ENCODE measurements around the gene RFTN1. TPM values are rescaled to one million over a fixed set of nuclear protein-coding genes. Genes with fewer than 3 reads are reported as not detected.

RFTN1 gene
- total RNA-seq, 1 donor from 2014 or later: 0.92 TPM

- H3K4me3 Mint-ChIP-seq: no peak overlapping the region
- H3K4me2 ChIP-seq: no peak overlapping the region
- H3K9me3 Mint-ChIP-seq: peaks cover 6% of the 10 kb centered on the region
- no peaks in the 10 kb centered on the region for H3F3A ChIP-seq (ENCODE audit: low read depth)
- no peaks in the 10 kb centered on the region for H3K79me2 ChIP-seq (ENCODE audit: low read depth)
- no peak overlapping the region for H3K4me3 ChIP-seq
- TF ChIP-seq EZH2phosphoT487 (IDR thresholded peaks at IDR 0.05) (no peak), CTCF (IDR thresholded peaks at IDR 0.05) (no peak), EZH2 (IDR thresholded peaks at IDR 0.05) (no peak)
- no peak overlapping the region for H3K9ac ChIP-seq
- H3K36me3 ChIP-seq: no peaks in the 10 kb centered on the region
- no peaks in the 10 kb centered on the region for H3K9me3 ChIP-seq (ENCODE audit: low read depth)
- H3K27ac ChIP-seq: no peak overlapping the region
- peaks cover 3% of the 10 kb centered on the region for H3K27me3 Mint-ChIP-seq (ENCODE audit: insufficient read depth, low read depth)
- peaks cover 3% of the 10 kb centered on the region for H3K36me3 Mint-ChIP-seq
- H3K4me1 ChIP-seq: peaks cover 2% of the 10 kb centered on the region
- H2AFZ ChIP-seq (replicated peaks): no peak overlapping the region
- no peak overlapping the region for H3K27ac Mint-ChIP-seq
- DNase-seq (ENCODE audit: low spot score): no peak
- peaks cover 8% of the 10 kb centered on the region for H3K4me1 Mint-ChIP-seq
- no peaks in the 10 kb centered on the region for H4K20me1 ChIP-seq (ENCODE audit: low read depth)
- H3K27me3 ChIP-seq: no peaks in the 10 kb centered on the region
These were observed 133.1 kb downstream of the RFTN1 start for GRCh38 chr3:16380421-16380820.

- no peaks in the 10 kb centered on the region for H3K36me3 ChIP-seq
- no peak overlapping the region for H3K4me3 ChIP-seq
- peaks cover 6% of the 10 kb centered on the region for H3K9me3 Mint-ChIP-seq
- no peak for TF ChIP-seq EZH2phosphoT487 (IDR thresholded peaks at IDR 0.05)
- no peak for TF ChIP-seq CTCF (IDR thresholded peaks at IDR 0.05)
- no peak for TF ChIP-seq EZH2 (IDR thresholded peaks at IDR 0.05)
- no peaks in the 10 kb centered on the region for H3F3A ChIP-seq (ENCODE audit: low read depth)
- no peaks in the 10 kb centered on the region for H4K20me1 ChIP-seq (ENCODE audit: low read depth)
- H3K27me3 Mint-ChIP-seq (ENCODE audit: insufficient read depth, low read depth): peaks cover 3% of the 10 kb centered on the region
- peaks cover 8% of the 10 kb centered on the region for H3K4me1 ChIP-seq
- H3K4me2 ChIP-seq: no peak overlapping the region
- H3K79me2 ChIP-seq (ENCODE audit: low read depth): no peaks in the 10 kb centered on the region
- H2AFZ ChIP-seq (replicated peaks): no peak overlapping the region
- no peaks in the 10 kb centered on the region for H3K27me3 ChIP-seq
- H3K36me3 Mint-ChIP-seq: peaks cover 3% of the 10 kb centered on the region
- peaks cover 14% of the 10 kb centered on the region for H3K4me1 Mint-ChIP-seq
- no peak overlapping the region for H3K27ac Mint-ChIP-seq
- no peak for DNase-seq (ENCODE audit: low spot score)
- no peaks in the 10 kb centered on the region for H3K9me3 ChIP-seq (ENCODE audit: low read depth)
- H3K4me3 Mint-ChIP-seq: no peak overlapping the region
- H3K27ac ChIP-seq: no peak overlapping the region
- H3K9ac ChIP-seq: no peak overlapping the region
These were observed 133.7 kb downstream of the RFTN1 start for GRCh38 chr3:16379838-16380237.

GRCh38 chr3:16378920-16379319 is 134.6 kb downstream of the RFTN1 start:
- no peak for DNase-seq (ENCODE audit: low spot score)
- Histone ChIP-seq H3F3A (ENCODE audit: low read depth) (no peaks in the 10 kb centered on the region), H3K27ac (no peak overlapping the region), H3K27me3 (no peaks in the 10 kb centered on the region), H4K20me1 (ENCODE audit: low read depth) (no peaks in the 10 kb centered on the region), H3K4me1 (peaks cover 17% of the 10 kb centered on the region), H3K4me3 (no peak overlapping the region), H3K79me2 (ENCODE audit: low read depth) (no peaks in the 10 kb centered on the region), H2AFZ (replicated peaks) (no peak overlapping the region), H3K4me2 (no peak overlapping the region), H3K9ac (no peak overlapping the region), H3K9me3 (ENCODE audit: low read depth) (no peaks in the 10 kb centered on the region), H3K36me3 (no peaks in the 10 kb centered on the region)
- H3K27ac Mint-ChIP-seq: no peak overlapping the region
- peaks cover 4% of the 10 kb centered on the region for H3K27me3 Mint-ChIP-seq (ENCODE audit: insufficient read depth, low read depth)
- peaks cover 3% of the 10 kb centered on the region for H3K36me3 Mint-ChIP-seq
- H3K4me3 Mint-ChIP-seq: no peak overlapping the region
- H3K4me1 Mint-ChIP-seq: peaks cover 23% of the 10 kb centered on the region
- H3K9me3 Mint-ChIP-seq: peaks cover 6% of the 10 kb centered on the region
- TF ChIP-seq EZH2 (IDR thresholded peaks at IDR 0.05) (no peak), EZH2phosphoT487 (IDR thresholded peaks at IDR 0.05) (no peak), CTCF (IDR thresholded peaks at IDR 0.05) (no peak)
